CD4-positive, alpha-beta T cell treated with Interleukin-6 at 100 ng/mL for 8 hours (primary cell): ENCODE data around the gene RTRAF.

ENCODE experiments used
- DNase-seq: peaks from one replicate; pipeline ENCODE4 v3.0.0-alpha.2; 2020; ENCODE audit warnings: mixed read lengths, low spot score

RTRAF gene

DNA sequence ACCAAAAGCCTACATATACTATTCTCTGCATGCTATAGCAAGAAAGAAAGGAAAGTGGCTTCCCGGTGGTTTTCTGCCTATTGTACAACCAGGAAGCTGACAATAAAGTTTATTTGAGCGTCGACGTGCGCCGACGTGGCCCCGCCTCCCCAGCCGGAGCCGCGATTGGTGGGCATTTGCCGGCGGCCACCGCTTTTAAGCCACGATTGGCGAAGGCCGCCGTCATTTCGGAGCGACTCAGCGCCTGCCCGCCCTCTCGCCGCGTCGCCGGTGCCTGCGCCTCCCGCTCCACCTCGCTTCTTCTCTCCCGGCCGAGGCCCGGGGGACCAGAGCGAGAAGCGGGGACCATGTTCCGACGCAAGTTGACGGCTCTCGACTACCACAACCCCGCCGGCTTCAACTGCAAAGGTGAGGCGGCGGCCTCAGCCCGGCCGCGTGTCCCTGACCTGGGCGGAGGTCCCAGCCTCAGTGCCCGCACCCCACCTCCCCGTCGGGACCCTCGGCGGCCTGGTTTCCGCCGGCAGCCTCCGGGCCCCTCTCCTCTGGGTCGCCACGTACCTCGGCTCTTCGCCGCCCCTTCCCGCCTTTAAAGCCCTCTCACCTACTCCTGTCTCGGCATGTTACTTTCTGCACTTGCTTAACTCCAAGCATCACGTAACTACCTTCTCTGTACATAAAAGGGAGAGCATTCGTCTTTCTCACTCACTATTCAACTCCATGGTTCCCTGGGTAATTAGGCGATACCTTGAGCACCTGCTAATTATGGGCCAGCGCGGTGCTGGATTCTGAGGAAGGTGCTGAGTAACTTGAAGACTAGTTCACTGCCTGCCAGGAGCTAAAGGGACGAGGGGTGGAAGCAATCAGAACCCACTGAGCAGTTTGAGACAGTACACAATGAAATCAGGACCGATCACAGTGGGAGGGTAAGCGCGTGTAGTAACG, at the start of gene RTRAF:
Gene RTRAF, plus strand, starts transcription at position 254 of the 942 bp plus-strand sequence. Its CDS starts 94 bp downstream, at position 348.
- DNase-seq = peak; percentile 90

DNA sequence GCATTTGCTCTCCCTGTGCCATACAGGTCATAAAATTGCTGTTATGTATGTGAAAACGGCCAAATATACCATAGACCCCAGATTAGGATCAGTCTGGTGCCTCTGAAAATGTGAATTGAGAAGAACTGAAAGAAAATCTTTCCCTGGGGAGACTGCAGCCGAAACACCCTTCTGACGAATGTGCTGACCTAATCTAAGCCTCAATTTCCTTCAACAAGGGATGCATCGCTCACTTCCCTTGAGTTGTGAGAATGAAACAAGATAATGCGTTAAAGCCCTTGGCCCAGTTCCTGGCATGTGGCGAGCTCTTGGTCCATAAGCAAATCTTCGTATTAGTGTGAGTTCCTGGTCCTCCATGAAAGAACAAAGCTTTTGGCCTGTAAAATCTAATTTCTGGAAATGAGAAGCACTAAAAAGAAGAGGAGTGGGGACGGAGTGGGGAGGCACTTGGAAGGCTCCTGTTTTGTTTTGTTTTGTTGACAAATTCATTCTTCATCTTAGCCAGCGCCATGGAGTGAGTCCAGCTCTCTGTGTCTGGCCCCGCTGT, 49.5 kb upstream of the RTRAF start:
- DNase-seq = no peak

DNA sequence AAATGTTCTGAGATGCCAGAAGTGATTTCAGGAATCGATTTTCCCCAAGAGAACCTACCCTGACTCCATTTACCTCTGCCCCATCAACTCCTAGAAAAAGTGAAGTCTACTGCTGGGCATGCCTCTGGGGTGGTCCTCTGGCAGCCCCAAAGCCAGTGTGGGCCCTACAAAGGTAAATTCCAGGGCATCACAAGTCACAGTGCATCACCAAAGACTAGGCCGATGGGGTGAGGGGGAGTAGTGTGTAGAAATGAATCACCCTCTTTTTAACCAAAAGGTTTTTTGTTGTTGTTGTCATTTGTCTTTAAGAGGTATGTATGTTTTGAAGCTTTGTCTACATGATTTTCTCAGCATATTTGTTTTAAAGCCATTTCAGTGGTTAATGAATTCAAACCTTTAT, 46.4 kb upstream of the RTRAF start:
- no peak for DNase-seq

DNA sequence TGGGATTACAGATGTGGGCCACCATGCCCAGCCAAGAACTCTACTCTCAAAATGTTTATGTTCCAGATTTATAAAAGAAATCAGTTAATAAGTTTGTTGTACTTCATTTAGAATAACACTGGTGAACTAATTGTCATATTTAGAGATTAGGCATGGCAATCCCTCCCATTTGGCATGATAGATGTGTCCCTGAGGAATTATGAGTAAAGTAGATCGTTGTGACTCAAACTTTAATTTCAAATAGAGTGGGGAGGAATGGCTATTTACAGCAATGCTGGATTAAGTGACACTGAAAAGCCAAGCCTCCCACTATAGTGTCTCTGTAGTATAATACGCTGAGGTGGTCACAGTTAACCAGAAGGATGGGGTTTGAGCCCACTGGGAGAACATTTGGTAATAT, 39.3 kb upstream of the RTRAF start:
- DNase-seq = no peak

DNA sequence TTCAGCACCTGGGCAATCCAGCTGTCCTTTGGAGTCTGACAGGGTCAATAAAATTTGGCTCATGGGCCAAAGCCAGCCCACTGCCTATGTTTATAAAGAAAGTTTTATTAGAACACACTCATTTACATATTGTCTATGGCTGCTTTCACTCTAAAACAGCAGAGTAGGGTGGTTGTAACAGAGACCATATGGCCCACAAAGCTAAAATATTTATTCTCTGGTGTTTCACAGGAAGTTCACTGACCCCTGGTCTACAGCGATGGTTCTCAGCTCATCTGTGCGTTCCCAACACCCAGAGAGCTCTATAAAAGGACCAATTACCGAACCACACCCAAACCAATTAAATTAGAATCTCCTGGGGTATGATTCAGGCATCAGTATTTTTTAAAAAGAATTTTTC, 37.7 kb upstream of the RTRAF start:
- DNase-seq = no peak

DNA sequence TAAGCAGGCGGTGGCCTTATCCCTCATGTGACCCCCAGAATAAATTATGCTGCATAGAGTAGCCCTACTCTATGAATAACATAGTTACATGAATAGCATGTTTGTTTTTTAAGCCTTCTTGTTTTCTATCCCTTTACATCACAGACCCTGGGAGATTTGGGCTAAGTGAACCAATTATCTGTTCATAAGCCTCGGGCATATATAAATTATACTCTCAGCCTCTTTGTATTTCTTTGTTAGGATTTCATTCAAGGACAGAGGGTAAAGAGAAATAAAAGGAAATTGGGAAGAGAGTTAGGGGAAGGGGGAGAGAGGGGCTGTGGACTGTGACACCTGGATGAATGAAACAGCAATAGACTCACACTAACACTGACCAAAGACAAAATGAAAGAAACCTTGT, 35.3 kb upstream of the RTRAF start:
- DNase-seq = no peak

DNA sequence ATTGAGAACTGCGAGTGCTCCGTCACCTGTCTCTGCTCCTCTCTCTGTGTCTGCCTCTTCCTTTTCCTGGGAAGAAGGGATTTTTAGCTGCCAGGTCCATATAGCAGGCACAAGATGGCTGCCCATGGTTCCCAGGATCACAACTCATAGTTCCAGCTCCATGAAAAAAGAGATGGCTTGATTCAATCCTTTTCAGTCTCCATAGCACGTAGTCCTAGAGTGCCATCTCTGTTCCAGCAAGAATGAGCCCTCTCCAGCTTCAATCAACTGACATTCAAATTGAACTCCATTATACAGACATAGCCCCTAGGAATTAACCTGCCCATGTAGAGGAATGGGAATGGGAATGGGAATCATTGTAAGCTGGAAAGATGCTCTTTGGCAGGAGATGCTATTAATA, 34.7 kb upstream of the RTRAF start:
- no peak for DNase-seq

DNA sequence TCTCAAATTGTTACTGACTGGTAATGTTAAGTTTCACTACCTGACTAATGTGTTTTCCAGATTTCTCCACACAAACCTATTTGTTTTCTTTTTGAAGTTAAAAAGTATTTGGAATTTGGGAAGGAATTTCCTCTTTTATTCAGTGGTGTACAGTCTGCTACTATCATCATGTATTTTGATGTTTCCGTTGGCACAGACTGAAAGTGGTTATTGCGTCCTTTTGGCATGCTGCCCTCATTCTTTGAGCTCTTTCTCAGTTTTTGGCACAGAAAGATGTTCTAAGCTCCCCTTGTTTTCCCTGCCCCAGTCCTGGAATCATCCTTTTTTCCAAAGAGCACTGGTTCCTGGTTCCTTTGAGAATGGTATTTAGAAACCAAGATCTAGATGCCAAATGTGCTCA, 31.4 kb upstream of the RTRAF start:
- DNase-seq = no peak

DNA sequence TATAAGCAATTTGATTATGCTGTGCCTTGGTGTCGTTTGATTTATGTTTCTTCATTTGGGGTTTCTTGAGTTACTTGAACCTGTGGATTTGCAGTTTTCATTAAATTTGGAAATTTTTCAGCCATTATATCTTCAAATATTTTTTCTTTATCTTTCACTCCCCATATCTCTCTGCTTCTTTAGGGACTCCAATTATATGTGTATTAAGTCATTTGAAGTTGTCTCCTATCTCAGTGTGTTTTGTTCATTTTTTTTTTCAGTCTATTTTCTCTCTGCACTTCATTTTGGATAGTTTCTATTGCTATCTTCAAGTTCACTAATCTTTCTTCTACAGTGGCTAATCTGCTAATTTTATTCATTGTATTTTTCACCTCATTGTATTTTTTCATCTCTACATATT, 29.4 kb upstream of the RTRAF start:
- DNase-seq = no peak

DNA sequence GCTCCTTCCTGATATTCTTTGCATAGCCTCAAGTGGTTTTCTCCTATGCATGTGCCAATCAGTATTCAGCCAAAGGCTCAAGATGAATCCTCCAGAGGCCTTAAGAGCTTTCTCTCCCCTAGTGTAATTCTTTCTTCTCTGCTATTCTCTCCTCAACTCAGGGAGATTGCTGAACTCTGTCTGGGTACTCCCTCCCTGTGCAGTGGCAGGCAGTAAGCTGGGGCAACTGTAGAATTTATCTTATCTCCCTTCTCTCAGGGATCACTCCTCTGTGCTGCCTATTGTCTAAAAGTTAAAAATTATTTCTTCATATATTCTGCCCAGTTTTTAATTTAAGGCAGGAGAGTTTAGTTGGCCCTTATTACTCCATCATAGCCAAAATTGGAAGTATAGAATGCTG, 28.5 kb upstream of the RTRAF start:
- no peak for DNase-seq

DNA sequence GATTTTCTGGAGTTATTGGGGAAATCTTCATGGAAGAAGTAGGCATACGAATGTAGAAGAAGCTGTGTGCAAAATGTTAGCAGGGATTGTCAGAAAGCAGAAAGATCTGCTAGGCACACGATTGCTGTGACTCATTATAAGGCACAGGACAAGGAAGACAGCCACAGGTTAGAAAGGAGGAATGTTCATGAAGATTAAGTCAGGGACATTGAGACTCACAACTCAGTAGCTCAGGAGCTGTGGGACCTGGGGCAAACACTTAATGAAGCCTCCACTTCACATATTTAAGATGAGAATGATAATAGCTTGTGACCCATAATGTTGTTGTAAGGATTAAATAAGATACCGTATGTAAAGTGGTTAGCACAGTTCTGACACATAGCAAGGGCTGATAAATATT, 26.6 kb upstream of the RTRAF start:
- no peak for DNase-seq

DNA sequence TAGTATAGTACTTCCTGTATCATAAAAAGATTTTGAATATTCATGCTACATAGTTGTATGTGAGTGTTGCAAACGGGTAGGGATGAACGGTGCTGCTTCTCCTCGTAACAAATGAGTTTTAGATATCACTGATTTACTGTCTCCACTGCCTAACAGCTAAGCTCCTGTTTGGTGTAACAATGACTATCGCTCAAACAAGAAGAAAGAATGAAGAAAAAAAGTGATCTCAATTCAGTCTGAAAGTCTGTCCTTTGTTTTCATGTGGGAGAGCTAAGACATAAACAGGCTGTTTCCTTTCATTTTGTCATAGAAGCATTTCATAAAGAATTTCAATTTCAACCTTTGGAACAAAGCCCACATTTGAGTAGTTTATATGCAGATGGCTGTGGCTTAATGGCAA, 26.1 kb upstream of the RTRAF start:
- no peak for DNase-seq

DNA sequence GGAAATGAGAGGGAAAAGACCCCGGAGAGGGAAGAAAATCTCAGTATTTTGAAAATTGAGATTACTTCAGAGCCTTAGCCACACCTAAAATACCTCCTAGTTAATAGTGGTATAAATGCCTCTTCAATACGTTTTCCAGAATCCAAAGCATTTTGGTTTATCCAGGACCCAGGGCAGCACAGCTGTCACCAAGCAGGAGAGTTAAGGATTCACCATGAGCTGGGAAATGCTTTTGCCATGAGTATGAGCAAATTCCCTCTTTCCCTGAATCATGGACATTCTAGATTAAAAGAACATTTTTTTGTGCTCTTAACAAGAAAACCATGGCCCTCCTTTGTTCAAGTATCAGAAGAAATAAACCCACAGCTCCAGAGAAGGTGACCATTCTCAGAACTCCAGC, 21.8 kb upstream of the RTRAF start:
- DNase-seq = no peak

DNA sequence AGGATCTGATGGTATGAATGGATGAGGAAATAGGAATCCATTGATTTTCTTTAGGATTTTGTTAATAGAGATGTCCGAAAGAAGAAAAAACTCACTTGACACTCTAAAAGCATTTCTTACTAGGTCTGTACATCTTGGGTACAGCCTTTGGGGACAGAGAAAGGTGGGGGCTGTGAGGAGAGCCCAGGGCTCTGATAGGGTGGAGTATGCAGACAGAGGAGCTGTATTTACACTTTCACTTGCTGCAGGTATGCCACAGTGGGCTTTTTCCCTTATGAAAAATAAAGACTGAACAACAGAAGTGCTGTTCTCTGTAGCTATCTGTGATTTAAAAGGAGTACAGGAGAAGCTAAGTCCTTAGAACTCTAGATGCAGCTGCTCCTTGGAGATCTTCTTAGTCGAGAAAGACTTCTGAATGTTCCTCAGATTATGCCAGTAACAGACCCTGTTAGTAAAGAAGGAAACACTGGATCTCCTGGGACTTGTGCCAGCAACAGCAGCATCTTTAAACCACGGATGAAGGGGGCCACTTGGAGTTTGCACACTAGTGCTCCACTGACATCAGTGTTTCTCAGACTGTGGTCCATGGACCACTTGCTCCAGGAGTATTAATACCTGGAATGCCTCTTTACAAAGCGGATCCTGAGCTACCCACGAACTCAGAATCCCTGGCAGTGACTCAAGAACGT, 19.4 kb upstream of the RTRAF start:
- no peak for DNase-seq

DNA sequence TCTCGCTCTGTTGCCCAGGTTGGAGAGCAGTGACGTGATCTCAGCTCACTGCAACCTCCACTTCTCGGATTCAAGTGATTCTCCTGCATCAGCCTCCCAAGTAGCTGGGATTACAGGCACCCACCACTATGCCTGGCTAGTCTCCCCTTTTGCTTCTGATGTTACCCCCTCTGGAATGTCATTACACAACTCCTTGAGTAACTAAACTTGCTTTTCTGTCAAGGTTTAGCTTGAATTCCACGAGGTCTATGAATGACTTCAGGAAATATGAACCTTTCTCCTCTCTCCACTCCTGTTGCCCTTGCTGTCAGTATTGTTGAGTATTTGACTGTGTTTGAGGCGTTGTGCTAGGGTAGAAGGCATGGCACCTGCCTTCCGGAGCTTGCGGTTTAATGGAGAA, 16.8 kb upstream of the RTRAF start:
- DNase-seq = no peak

DNA sequence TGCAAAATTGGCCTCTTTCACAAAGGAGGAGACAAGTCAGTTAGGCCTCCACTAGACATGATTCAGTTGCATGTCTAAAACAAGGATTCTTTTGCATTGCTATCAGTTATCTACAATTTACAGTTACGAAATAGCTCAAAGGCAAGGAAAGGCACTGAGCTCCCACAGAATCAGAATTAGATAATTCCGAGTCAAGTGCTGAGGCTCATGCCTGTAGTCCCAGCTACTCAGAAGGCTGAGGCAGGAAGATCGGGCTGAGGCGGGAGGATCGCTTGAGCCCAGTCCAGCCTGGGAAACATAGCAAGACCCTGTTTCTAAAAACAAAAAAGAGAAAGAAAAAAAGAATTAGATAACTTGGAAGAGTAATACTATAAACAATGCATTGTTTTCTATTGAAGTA, 12.3 kb upstream of the RTRAF start:
- DNase-seq = no peak

DNA sequence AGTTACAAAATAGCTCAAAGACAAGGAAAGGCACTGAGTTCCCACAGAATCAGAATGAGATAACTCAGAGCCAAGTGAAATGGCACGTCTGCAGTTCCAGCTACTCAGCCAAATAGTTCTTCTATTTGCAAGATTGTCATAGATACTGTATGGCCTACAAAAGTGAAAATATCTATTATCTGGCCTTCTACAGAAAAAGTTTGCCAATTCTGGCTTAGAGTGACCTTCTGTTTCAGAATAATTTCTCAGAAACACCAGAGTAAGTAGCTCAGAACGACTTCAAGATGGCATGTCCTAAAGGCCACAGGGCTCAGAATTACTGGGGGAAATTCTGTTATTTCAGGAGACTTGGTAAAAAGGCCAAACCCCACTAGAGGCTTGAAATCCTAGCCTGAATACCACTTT, 10.7 kb upstream of the RTRAF start:
- no peak for DNase-seq

DNA sequence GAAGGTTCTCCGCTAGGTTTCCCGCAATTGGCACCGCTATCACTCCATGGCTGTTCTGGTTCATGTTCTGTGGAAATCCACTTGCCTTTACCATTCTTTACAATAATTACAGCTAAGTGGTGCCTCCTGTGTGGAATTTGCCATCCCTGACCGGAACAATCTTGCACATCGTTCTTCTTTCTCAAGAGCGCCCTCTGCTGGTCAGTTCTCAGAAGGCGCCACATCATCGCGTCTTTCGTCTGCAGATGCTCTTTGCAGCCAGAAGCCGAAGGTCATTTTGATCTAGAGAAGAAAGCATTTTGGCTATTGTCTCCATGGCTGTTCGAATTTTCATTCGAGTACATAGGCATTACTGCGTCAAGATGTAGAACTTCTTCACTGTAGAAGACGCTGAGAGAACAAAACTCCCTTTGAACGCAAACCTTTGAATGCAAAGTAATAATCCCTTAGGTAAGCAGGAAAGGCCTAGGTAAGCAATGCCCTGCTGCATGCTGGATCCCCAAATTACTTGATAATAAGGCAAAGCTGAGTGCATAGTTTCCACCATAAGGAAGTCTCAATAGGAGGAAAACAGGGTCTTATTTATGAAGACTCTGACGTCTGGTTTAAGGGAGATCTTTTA, 10.1 kb upstream of the RTRAF start:
- peak; percentile 79 for DNase-seq

DNA sequence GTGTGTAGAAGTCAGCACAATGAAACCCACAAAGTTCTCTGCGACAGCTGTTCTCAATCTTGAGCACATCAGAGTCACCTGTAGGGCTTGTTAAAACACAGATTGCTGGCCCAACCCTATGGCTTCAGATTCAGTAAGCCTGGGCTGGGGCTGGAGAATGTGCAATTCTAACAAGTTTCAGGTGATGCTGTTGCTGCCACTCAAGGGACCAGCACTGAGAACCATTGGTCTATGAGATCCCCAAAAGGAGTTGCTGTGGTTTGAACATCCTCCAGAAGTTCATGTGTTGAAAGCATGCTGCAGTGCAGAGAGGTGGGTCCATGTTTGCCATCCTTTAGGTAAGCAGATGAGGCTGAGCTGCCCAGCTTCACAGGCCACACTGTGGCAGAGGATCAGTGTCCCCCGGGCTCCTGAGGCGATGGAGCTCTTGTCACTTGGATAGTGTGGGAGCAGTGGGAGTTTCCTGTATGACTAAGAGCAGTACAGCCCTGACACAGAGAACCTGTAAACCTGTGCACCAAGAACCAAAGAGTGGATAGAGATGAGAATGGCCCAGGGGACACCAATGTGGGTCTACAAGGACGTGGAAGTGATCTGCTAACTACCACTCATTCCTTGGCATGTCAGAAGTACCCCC, 8.0 kb upstream of the RTRAF start:
- no peak for DNase-seq

DNA sequence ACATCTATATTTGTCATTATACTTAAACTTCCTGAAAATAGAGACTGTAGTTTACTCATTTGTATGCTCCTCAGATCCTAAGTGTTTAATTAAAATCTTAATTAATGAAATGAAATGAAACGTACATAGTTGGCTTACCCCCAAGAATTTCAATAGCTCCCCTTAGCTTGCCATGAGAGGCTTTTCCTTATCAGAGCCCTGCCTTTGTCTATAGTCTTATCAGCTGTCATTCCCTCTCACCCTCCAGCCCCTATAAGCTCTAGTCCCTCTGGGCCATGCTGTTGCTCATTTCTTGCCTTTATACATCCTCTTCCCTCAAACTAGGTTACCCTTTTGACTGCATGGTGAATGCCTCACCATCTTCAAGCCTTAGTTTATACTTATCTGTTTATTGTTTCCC, 1.1 kb upstream of the RTRAF start:
- DNase-seq = no peak

DNA sequence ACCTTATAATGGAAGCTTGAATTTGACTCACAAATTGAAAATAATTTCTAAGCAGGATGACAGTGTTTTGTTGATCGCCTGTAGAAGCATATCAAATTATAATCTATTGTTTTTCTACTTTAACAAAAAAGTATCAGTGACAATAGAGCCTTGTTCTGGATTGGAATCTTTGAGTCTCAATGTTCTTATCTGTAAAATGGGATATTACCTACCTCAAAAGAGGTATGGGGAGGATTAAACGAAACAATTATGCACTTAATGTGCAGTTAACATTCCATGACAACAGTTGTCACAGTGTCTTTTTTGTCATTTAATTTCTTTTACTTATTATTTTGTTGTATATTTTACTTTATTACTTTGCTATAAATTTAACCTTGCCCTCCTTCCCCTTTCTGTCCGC, 1.1 kb downstream of the RTRAF start:
- DNase-seq = no peak

DNA sequence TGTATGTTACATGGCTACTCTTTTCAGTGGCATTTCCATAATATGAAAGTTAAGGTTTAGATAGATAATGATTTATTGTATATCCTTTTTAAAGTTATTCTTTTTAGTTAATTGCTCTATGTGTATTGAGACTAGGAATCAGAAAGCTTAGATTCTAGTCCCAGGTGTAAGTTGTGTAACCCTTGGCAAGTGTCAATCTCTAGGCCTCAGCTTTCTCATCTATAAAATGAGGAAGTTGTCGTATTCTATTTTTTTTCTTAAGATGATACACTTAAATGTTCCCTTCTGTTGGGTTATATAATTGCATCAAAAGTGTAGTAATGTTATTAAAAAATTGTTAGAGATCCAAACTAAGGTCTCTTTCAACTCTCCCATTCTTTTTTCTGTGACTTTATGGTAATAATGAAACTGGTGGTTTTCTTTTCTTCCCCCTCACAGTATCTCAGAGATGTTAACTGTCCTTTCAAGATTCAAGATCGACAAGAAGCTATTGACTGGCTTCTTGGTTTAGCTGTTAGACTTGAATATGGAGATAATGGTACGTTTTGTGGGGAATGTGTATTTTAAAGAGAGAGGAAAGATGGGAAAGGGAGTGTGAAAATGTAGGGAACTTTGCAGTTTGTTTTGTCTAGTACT, 4.1 kb downstream of the RTRAF start:
- no peak for DNase-seq
